Panc1 (cell line): ENCODE data around the gene CPPED1. TPM values are rescaled to one million over a fixed set of nuclear protein-coding genes. Genes with fewer than 3 reads are reported as not detected.

Source experiments
- ATAC-seq: fragments of 200-7000 bp; cut with Tn5 transposase; 2 replicates; pipeline ENCODE4 v1.9.1; 2020; ENCODE audit warnings: mild to moderate bottlenecking, moderate library complexity
- BruUV-seq: library from RNA; stranded (reverse); fragments of 400-500 nt; replicated peaks from 2 replicates; lab custom pipeline; 2021; lab: Mats Ljungman, UMichigan
- CTCF ChIA-PET: fragments of 300-600 bp; sonication (Branson Sonifier 250); formaldehyde crosslinking; loops from one replicate; lab custom pipeline; 2022; ENCODE audit warnings: antibody characterized with exemption; lab: Charles Lee
- POLR2A ChIA-PET: fragments of 300-600 bp; sonication (Branson Sonifier 250); formaldehyde crosslinking; loops from one replicate; lab custom pipeline; 2022; ENCODE audit warnings: antibody characterized with exemption; lab: Charles Lee
- DNase-seq: peaks from one replicate; pipeline ENCODE4 v3.0.0-alpha.2; 2010; ENCODE audit warnings: low read depth, low spot score
- H3K27ac ChIP-seq: 2 replicates; pipeline ENCODE4 v1.5.1; 2011; ENCODE audit warnings: mild to moderate bottlenecking, low read length, inconsistent platforms
- H3K27me3 ChIP-seq: fragments of 200-500 bp; sonication (Bioruptor generic); 2 replicates; pipeline ENCODE4 v1.6.0; 2014; ENCODE audit warnings: low read length, inconsistent platforms; ENCODE audit not compliant: control insufficient read depth, insufficient read depth
- H3K36me3 ChIP-seq: fragments of 200-500 bp; sonication (Bioruptor generic); 2 replicates; pipeline ENCODE4 v1.5.1; 2014; ENCODE audit warnings: inconsistent platforms, mild to moderate bottlenecking, low read length, moderate library complexity; ENCODE audit not compliant: control insufficient read depth, insufficient read depth
- H3K4me1 ChIP-seq: 2 replicates; pipeline ENCODE4 v1.5.1; 2011; ENCODE audit warnings: inconsistent platforms, mild to moderate bottlenecking, low read length, moderate library complexity; ENCODE audit not compliant: control insufficient read depth, insufficient read depth
- H3K4me3 ChIP-seq, 2 experiments: 2 replicates each; pipeline ENCODE4 v1.5.1; 2011 to 2012; ENCODE audit warnings: low read depth in 2 of 2, low read length in 2 of 2, mild to moderate bottlenecking in 2 of 2, inconsistent platforms in 1 of 2, moderate library complexity in 1 of 2
- H3K9me3 ChIP-seq: fragments of 200-500 bp; sonication (Bioruptor generic); 2 replicates; pipeline ENCODE4 v1.5.1; 2014; ENCODE audit warnings: low read depth, mild to moderate bottlenecking, inconsistent platforms, low read length, moderate library complexity; ENCODE audit not compliant: control insufficient read depth, insufficient read depth
- POLR2AphosphoS5 ChIP-seq: IDR thresholded peaks from 2 replicates; pipeline ENCODE4 v1.6.1; 2012; ENCODE audit warnings: mild to moderate bottlenecking, low read depth, low read length, moderate library complexity
- SIN3A ChIP-seq: IDR thresholded peaks from 2 replicates; pipeline ENCODE4 v1.6.1; 2012; ENCODE audit warnings: low read depth, mild to moderate bottlenecking, low read length, moderate library complexity, borderline replicate concordance; ENCODE audit not compliant: insufficient read depth
- TCF7L2 ChIP-seq: IDR thresholded peaks from 2 replicates; pipeline ENCODE4 v1.6.1; 2011; ENCODE audit warnings: mild to moderate bottlenecking, low read depth, low read length, inconsistent platforms
- in situ Hi-C: cut with HindIII; loops from 2 replicates; pipeline ENCODE4 v1.10.0; 2016; ENCODE audit warnings: low sequenced_read_pairs, low pct_unique_long_range_greater_than_20kb
- intact Hi-C: fragments of 100-400 bp; cut with micrococcal nuclease; formaldehyde crosslinking; loops from one replicate; pipeline ENCODE4 v1.10.0; 2022; ENCODE audit not compliant: unreplicated experiment
- total RNA-seq: library from RNA; stranded (reverse); gene quantifications from one replicate; pipeline ENCODE4 v1.2.1, GENCODE V29; 2021; ENCODE audit not compliant: unreplicated experiment
- TF ChIP-seq, protein P1 (sequence below), 2 experiments: IDR thresholded peaks; 2 replicates each; pipeline ENCODE4 v1.6.1; 2011 to 2012; ENCODE audit warnings: low read depth in 2 of 2, control low read depth in 1 of 2, low read length in 1 of 2, mild to moderate bottlenecking in 1 of 2, moderate library complexity in 1 of 2; ENCODE audit not compliant: insufficient read depth in 1 of 2
- TF ChIP-seq, protein P2 (sequence below): fragments of 450-650 bp; IDR thresholded peaks from 2 replicates; pipeline ENCODE4 v1.5.1; 2017; ENCODE audit warnings: mild to moderate bottlenecking

Gene CPPED1
- total RNA-seq, 1 experiment from 2014 or later, result 12.5 TPM

DNA sequence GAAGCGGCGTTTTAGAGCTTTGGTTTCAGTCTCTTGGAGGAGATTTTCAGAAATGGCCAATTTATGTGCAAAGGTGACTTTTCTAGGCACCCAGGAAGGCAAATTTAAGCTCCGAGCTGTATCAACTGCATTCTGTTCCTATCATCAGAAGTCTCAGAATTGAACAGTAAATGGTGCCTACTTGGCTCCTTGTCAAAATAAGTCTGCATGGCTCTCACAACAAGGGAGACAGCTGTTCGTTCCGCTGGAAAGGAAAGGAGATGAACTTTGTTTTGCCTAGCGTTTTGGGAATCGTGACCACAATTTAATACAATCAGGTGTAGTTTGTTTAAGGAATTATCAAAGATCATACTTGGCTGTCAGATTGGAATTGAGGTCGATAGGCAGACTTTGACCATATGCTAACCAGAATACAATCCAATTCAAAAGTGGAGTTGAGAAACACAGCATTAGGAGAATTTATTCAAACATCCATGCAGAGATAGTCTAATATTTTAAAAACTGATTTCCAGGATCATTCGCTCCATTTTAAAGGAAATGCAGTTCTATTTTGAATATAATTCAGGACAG is 139.4 kb downstream of the CPPED1 start:
- intact Hi-C loops, result no loop called here
- CTCF ChIA-PET, result no interaction called here
- Histone ChIP-seq H3K36me3 (no peaks in the 10 kb centered on the region), H3K4me1 (no peaks in the 10 kb centered on the region), H3K9me3 (peaks cover 5% of the 10 kb centered on the region; the same call in 1 of the 2 replicates), H3K27ac (no peak overlapping the region), H3K27me3 (no peaks in the 10 kb centered on the region), H3K4me3 (no peak overlapping the region)
- DNase-seq (no peak), ATAC-seq (no peak)
- in situ Hi-C loops, result no loop called here
- no TSS peak for BruUV-seq
- TF ChIP-seq POLR2AphosphoS5, result no peak
- TF ChIP-seq, protein P1, sequence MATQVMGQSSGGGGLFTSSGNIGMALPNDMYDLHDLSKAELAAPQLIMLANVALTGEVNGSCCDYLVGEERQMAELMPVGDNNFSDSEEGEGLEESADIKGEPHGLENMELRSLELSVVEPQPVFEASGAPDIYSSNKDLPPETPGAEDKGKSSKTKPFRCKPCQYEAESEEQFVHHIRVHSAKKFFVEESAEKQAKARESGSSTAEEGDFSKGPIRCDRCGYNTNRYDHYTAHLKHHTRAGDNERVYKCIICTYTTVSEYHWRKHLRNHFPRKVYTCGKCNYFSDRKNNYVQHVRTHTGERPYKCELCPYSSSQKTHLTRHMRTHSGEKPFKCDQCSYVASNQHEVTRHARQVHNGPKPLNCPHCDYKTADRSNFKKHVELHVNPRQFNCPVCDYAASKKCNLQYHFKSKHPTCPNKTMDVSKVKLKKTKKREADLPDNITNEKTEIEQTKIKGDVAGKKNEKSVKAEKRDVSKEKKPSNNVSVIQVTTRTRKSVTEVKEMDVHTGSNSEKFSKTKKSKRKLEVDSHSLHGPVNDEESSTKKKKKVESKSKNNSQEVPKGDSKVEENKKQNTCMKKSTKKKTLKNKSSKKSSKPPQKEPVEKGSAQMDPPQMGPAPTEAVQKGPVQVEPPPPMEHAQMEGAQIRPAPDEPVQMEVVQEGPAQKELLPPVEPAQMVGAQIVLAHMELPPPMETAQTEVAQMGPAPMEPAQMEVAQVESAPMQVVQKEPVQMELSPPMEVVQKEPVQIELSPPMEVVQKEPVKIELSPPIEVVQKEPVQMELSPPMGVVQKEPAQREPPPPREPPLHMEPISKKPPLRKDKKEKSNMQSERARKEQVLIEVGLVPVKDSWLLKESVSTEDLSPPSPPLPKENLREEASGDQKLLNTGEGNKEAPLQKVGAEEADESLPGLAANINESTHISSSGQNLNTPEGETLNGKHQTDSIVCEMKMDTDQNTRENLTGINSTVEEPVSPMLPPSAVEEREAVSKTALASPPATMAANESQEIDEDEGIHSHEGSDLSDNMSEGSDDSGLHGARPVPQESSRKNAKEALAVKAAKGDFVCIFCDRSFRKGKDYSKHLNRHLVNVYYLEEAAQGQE (IDR thresholded peaks at IDR 0.05; ENCODE audit: insufficient read depth in 1 of 2, low read depth in 2 of 2, low read length in 1 of 2), result no peak
- TF ChIP-seq, protein P2, sequence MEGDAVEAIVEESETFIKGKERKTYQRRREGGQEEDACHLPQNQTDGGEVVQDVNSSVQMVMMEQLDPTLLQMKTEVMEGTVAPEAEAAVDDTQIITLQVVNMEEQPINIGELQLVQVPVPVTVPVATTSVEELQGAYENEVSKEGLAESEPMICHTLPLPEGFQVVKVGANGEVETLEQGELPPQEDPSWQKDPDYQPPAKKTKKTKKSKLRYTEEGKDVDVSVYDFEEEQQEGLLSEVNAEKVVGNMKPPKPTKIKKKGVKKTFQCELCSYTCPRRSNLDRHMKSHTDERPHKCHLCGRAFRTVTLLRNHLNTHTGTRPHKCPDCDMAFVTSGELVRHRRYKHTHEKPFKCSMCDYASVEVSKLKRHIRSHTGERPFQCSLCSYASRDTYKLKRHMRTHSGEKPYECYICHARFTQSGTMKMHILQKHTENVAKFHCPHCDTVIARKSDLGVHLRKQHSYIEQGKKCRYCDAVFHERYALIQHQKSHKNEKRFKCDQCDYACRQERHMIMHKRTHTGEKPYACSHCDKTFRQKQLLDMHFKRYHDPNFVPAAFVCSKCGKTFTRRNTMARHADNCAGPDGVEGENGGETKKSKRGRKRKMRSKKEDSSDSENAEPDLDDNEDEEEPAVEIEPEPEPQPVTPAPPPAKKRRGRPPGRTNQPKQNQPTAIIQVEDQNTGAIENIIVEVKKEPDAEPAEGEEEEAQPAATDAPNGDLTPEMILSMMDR, result no peak
- no peak for TF ChIP-seq SIN3A
- no peak for TF ChIP-seq TCF7L2
- POLR2A ChIA-PET, result no interaction called here

DNA sequence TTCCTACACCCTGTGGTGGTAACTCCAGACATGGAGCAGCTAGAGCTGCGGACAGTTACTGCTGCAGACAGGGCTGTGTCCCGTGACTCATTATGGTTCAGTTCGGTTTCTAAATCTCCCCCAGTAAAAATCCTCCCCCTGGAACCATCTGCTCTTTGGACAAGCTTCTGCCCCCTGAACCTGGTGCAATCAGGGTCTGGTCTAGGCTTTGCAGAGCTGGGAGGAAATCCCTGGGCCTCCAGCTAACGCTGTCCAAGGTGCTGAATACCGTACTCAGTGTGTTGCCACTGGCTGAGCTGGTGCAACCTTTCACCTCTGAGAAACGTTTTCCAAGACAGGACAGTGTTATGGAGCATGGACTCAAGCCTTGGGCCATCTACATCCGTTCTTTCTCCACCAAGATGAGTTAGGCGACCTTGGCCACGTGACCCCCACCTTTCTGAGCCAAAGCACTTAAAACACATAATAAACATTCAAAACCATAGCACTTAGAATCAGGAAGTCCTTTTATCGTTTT is 142.0 kb downstream of the CPPED1 start:
- H3K4me3 ChIP-seq, result no peak overlapping the region
- H3K27ac ChIP-seq, result no peak overlapping the region
- TF ChIP-seq, protein P1 (IDR thresholded peaks at IDR 0.05; ENCODE audit: insufficient read depth in 1 of 2, low read depth in 2 of 2, low read length in 1 of 2), result peak; percentile 92 to 95
- no peak for TF ChIP-seq TCF7L2
- BruUV-seq, result no TSS peak
- no peaks in the 10 kb centered on the region for H3K4me1 ChIP-seq
- in situ Hi-C loops (no loop called here), intact Hi-C loops (no loop called here)
- no peaks in the 10 kb centered on the region for H3K27me3 ChIP-seq
- ATAC-seq (no peak), DNase-seq (no peak)
- POLR2A ChIA-PET, result no interaction called here
- no peaks in the 10 kb centered on the region for H3K36me3 ChIP-seq
- CTCF ChIA-PET, result no interaction called here
- no peaks in the 10 kb centered on the region for H3K9me3 ChIP-seq
